Karpas-422 (cell line): ENCODE results near the gene ELK4. TPM values are rescaled to one million over a fixed set of nuclear protein-coding genes. Genes with fewer than 3 reads are reported as not detected.
A peak's percentile ranks its signal among the peaks of the same experiment; 100 is the strongest.

Experiments used
- DNase-seq: peaks from one replicate; pipeline ENCODE4 v3.0.0-alpha.2; 2015
- H2AFZ ChIP-seq: fragments of 200-600 bp; sonication (generic); 2 replicates; pipeline ENCODE4 v1.6.1; 2014; ENCODE audit warnings: antibody characterized with exemption, low read length, mixed read lengths
- H3K27ac ChIP-seq: fragments of 200-600 bp; sonication (generic); 2 replicates; pipeline ENCODE4 v1.5.1; 2014; ENCODE audit warnings: mild to moderate bottlenecking, low read length, moderate library complexity
- H3K27me3 ChIP-seq: fragments of 200-600 bp; sonication (generic); 2 replicates; pipeline ENCODE4 v1.6.1; 2014; ENCODE audit warnings: low read length, mixed read lengths
- H3K36me3 ChIP-seq: fragments of 200-600 bp; sonication (generic); 2 replicates; pipeline ENCODE4 v1.6.1; 2014; ENCODE audit warnings: low read length, mixed read lengths; ENCODE audit not compliant: insufficient read depth
- H3K4me1 ChIP-seq: fragments of 200-600 bp; sonication (generic); 2 replicates; pipeline ENCODE4 v1.6.1; 2014; ENCODE audit warnings: mild to moderate bottlenecking, low read length, mixed read lengths
- H3K4me2 ChIP-seq: fragments of 200-600 bp; sonication (generic); 2 replicates; pipeline ENCODE4 v1.6.1; 2014; ENCODE audit warnings: low read length, low read depth, mild to moderate bottlenecking; ENCODE audit not compliant: poor library complexity, severe bottlenecking
- H3K4me3 ChIP-seq: fragments of 200-600 bp; sonication (generic); 2 replicates; pipeline ENCODE4 v1.5.1; 2014; ENCODE audit warnings: mild to moderate bottlenecking, antibody characterized with exemption, low read length, mixed read lengths
- H3K79me2 ChIP-seq: fragments of 200-600 bp; sonication (generic); 2 replicates; pipeline ENCODE4 v1.6.1; 2014; ENCODE audit warnings: mild to moderate bottlenecking, low read length, mixed read lengths
- H3K9ac ChIP-seq: fragments of 200-600 bp; sonication (generic); 2 replicates; pipeline ENCODE4 v1.6.0; 2014; ENCODE audit warnings: low read length
- H3K9me2 ChIP-seq: fragments of 200-600 bp; sonication (generic), shearing (Covaris generic); replicated peaks from 2 replicates; pipeline ENCODE4 v1.6.0; 2014; ENCODE audit warnings: mild to moderate bottlenecking, low read length, moderate library complexity; ENCODE audit not compliant: insufficient read depth
- H3K9me3 ChIP-seq: fragments of 300-700, 200-600 bp; sonication (generic); 2 replicates; pipeline ENCODE4 v1.6.1; 2014; ENCODE audit warnings: low read length, mixed read lengths
- H4K20me1 ChIP-seq: fragments of 200-600 bp; sonication (generic); 2 replicates; pipeline ENCODE4 v1.6.1; 2014; ENCODE audit warnings: mild to moderate bottlenecking, antibody characterized with exemption, low read length, low read depth; ENCODE audit not compliant: insufficient read depth
- total RNA-seq: library from RNA; depleted of rRNA; stranded (reverse); fragments of >200 nt; shearing (Covaris generic); gene quantifications from 2 replicates; pipeline ENCODE4 v1.2.3, GENCODE V29; 2014; ENCODE audit warnings: low replicate concordance

Gene ELK4
- total RNA-seq, 1 experiment from 2014 or later: 57.3 TPM

GRCh38 chr1:205613854-205614412 is 17.9 kb downstream of the ELK4 start:
- Histone ChIP-seq H3K9ac (no peak overlapping the region), H3K27me3 (no peaks in the 10 kb centered on the region), H3K79me2 (peaks cover 88% of the 10 kb centered on the region), H2AFZ (no peak overlapping the region), H3K9me3 (no peaks in the 10 kb centered on the region), H3K36me3 (peaks cover 68% of the 10 kb centered on the region), H3K4me3 (no peak overlapping the region), H4K20me1 (no peaks in the 10 kb centered on the region), H3K27ac (peak overlapping the region; percentile 44), H3K4me2 (peak overlapping the region; percentile 1), H3K4me1 (peaks cover 41% of the 10 kb centered on the region), H3K9me2 (no peaks in the 10 kb centered on the region)
- DNase-seq: no peak

- no peak overlapping the region for H2AFZ ChIP-seq
- no peak overlapping the region for H3K4me3 ChIP-seq
- no peak overlapping the region for H3K9ac ChIP-seq
- H3K4me1 ChIP-seq: peaks cover 53% of the 10 kb centered on the region
- peaks cover 76% of the 10 kb centered on the region for H3K36me3 ChIP-seq
- no peaks in the 10 kb centered on the region for H3K27me3 ChIP-seq
- H4K20me1 ChIP-seq: no peaks in the 10 kb centered on the region
- no peak for DNase-seq
- H3K9me3 ChIP-seq: no peaks in the 10 kb centered on the region
- H3K9me2 ChIP-seq: no peaks in the 10 kb centered on the region
- peaks cover 93% of the 10 kb centered on the region for H3K79me2 ChIP-seq
- no peak overlapping the region for H3K4me2 ChIP-seq
- H3K27ac ChIP-seq: no peak overlapping the region
Measured at GRCh38 chr1:205612556-205612955, 19.3 kb downstream of the ELK4 start.

GRCh38 chr1:205612104-205612503 is 19.7 kb downstream of the ELK4 start:
- peaks cover 73% of the 10 kb centered on the region for H3K36me3 ChIP-seq

GRCh38 chr1:205610901-205611466 is 20.8 kb downstream of the ELK4 start:
- peaks cover 62% of the 10 kb centered on the region; the same call in 1 of the 2 replicates for H3K36me3 ChIP-seq
- no peak overlapping the region for H3K4me3 ChIP-seq
- H3K27me3 ChIP-seq: no peaks in the 10 kb centered on the region
- no peak overlapping the region for H3K4me2 ChIP-seq
- no peaks in the 10 kb centered on the region for H3K9me3 ChIP-seq
- H3K27ac ChIP-seq: no peak overlapping the region
- H4K20me1 ChIP-seq: no peaks in the 10 kb centered on the region
- DNase-seq: no peak
- no peak overlapping the region for H3K9ac ChIP-seq
- H3K4me1 ChIP-seq: peaks cover 63% of the 10 kb centered on the region
- H3K79me2 ChIP-seq: peaks cover 90% of the 10 kb centered on the region
- H2AFZ ChIP-seq: no peak overlapping the region
- H3K9me2 ChIP-seq: no peaks in the 10 kb centered on the region

More at GRCh38 chr1:205612104-205612503, 19.7 kb downstream of the ELK4 start:
- H3K27ac ChIP-seq: no peak overlapping the region
- H3K4me1 ChIP-seq: peaks cover 54% of the 10 kb centered on the region
- DNase-seq: no peak
- peaks cover 95% of the 10 kb centered on the region for H3K79me2 ChIP-seq
- H3K4me3 ChIP-seq: no peak overlapping the region
- no peaks in the 10 kb centered on the region for H3K9me2 ChIP-seq
- no peaks in the 10 kb centered on the region for H3K9me3 ChIP-seq
- H2AFZ ChIP-seq: no peak overlapping the region
- no peak overlapping the region for H3K4me2 ChIP-seq
- H3K9ac ChIP-seq: no peak overlapping the region
- no peaks in the 10 kb centered on the region for H4K20me1 ChIP-seq
- H3K27me3 ChIP-seq: no peaks in the 10 kb centered on the region

GRCh38 chr1:205610036-205610435 is 21.8 kb downstream of the ELK4 start:
- Histone ChIP-seq H3K27me3 (no peaks in the 10 kb centered on the region), H3K79me2 (peaks cover 85% of the 10 kb centered on the region), H3K27ac (no peak overlapping the region), H3K9ac (no peak overlapping the region), H2AFZ (no peak overlapping the region), H3K4me1 (peaks cover 65% of the 10 kb centered on the region), H4K20me1 (no peaks in the 10 kb centered on the region), H3K4me3 (no peak overlapping the region), H3K36me3 (peaks cover 54% of the 10 kb centered on the region; the same call in 1 of the 2 replicates), H3K9me3 (no peaks in the 10 kb centered on the region), H3K4me2 (no peak overlapping the region), H3K9me2 (no peaks in the 10 kb centered on the region)
- DNase-seq: no peak

GRCh38 chr1:205604825-205605505 is 26.8 kb downstream of the ELK4 start:
- Histone ChIP-seq H3K4me1 (peaks cover 73% of the 10 kb centered on the region), H3K27ac (peak overlapping the region; percentile 62), H3K4me2 (peak overlapping the region; percentile 22), H3K79me2 (peaks cover 57% of the 10 kb centered on the region), H3K9me3 (no peaks in the 10 kb centered on the region), H2AFZ (no peak overlapping the region), H3K9me2 (no peaks in the 10 kb centered on the region), H4K20me1 (0 out of 2 replicates have a peak, but pooled peaks cover 5% of the 10 kb centered on the region), H3K27me3 (no peaks in the 10 kb centered on the region), H3K36me3 (peaks cover 29% of the 10 kb centered on the region; the same call in 1 of the 2 replicates), H3K9ac (no peak overlapping the region), H3K4me3 (peak overlapping the region; percentile 2; the same call in 1 of the 2 replicates)
- DNase-seq: peak; percentile 79

GRCh38 chr1:205604059-205604458 is 27.8 kb downstream of the ELK4 start:
- Histone ChIP-seq H3K27ac (peak overlapping the region; percentile 62; the same call in 1 of the 2 replicates), H4K20me1 (0 out of 2 replicates have a peak, but pooled peaks cover 5% of the 10 kb centered on the region), H3K27me3 (no peaks in the 10 kb centered on the region), H3K4me2 (peak overlapping the region; percentile 5), H3K9ac (no peak overlapping the region), H3K36me3 (peaks cover 23% of the 10 kb centered on the region; the same call in 1 of the 2 replicates), H3K9me2 (no peaks in the 10 kb centered on the region), H3K4me1 (peaks cover 64% of the 10 kb centered on the region), H3K4me3 (no peak overlapping the region), H3K9me3 (no peaks in the 10 kb centered on the region), H2AFZ (no peak overlapping the region), H3K79me2 (peaks cover 48% of the 10 kb centered on the region)
- DNase-seq: no peak

- Histone ChIP-seq H3K9me3 (no peaks in the 10 kb centered on the region), H3K9ac (no peak overlapping the region), H4K20me1 (0 out of 2 replicates have a peak, but pooled peaks cover 5% of the 10 kb centered on the region), H2AFZ (no peak overlapping the region), H3K27me3 (no peaks in the 10 kb centered on the region), H3K79me2 (peaks cover 22% of the 10 kb centered on the region), H3K4me1 (peaks cover 51% of the 10 kb centered on the region), H3K4me3 (no peak overlapping the region), H3K4me2 (no peak overlapping the region), H3K36me3 (peaks cover 11% of the 10 kb centered on the region; the same call in 1 of the 2 replicates), H3K9me2 (no peaks in the 10 kb centered on the region), H3K27ac (no peak overlapping the region)
- no peak for DNase-seq
Measured at GRCh38 chr1:205601205-205601604, 30.6 kb downstream of the ELK4 start.
